Parathyroid adenoma (tissue), 2 donors: ENCODE results near the gene CDC42BPA.

Experiments used
- H2AFZ ChIP-seq: fragments of 300-600 bp; sonication (generic); one replicate; pipeline ENCODE4 v1.7.0; 2017; ENCODE audit warnings: antibody characterized with exemption, mild to moderate bottlenecking
- H3K27ac ChIP-seq: fragments of 300-600 bp; sonication (generic); one replicate; pipeline ENCODE4 v1.7.0; 2017
- H3K27me3 ChIP-seq: fragments of 300-600 bp; sonication (generic); one replicate; pipeline ENCODE4 v1.7.0; 2017; ENCODE audit warnings: low read length; ENCODE audit not compliant: control insufficient read depth, insufficient read depth
- H3K36me3 ChIP-seq: fragments of 300-600 bp; sonication (generic); one replicate; pipeline ENCODE4 v1.7.0; 2017; ENCODE audit warnings: low read length; ENCODE audit not compliant: control insufficient read depth, insufficient read depth
- H3K4me1 ChIP-seq: fragments of 300-600 bp; sonication (generic); one replicate; pipeline ENCODE4 v1.7.0; 2017; ENCODE audit warnings: control low read depth
- H3K4me2 ChIP-seq: fragments of 300-600 bp; sonication (generic); one replicate; pipeline ENCODE4 v1.7.0; 2017; ENCODE audit warnings: low read length
- H3K4me3 ChIP-seq: fragments of 300-600 bp; sonication (generic); one replicate; pipeline ENCODE4 v1.7.0; 2017; ENCODE audit warnings: low read depth, low read length
- H3K79me2 ChIP-seq: fragments of 300-600 bp; sonication (generic); one replicate; pipeline ENCODE4 v1.7.0; 2017; ENCODE audit warnings: control low read depth
- H3K9ac ChIP-seq: fragments of 300-600 bp; sonication (generic); one replicate; pipeline ENCODE4 v1.7.0; 2017; ENCODE audit warnings: mild to moderate bottlenecking
- H3K9me3 ChIP-seq: fragments of 300-600 bp; sonication (generic); one replicate; pipeline ENCODE4 v1.7.0; 2017; ENCODE audit warnings: low read length; ENCODE audit not compliant: control insufficient read depth
- CTCF ChIP-seq: fragments of 300-600 bp; sonication (generic); IDR thresholded peaks from one replicate; pipeline ENCODE4 v1.7.0; 2017; ENCODE audit warnings: antibody characterized with exemption, mild to moderate bottlenecking
- donor health status: primary hyperparathyroidism.

The CDC42BPA gene

GRCh38 chr1:227253065-227253464, 65.2 kb downstream of the CDC42BPA start:
- Histone ChIP-seq H3K4me1 (no peaks in the 10 kb centered on the region), H3K4me3 (no peak overlapping the region)
- TF ChIP-seq CTCF, result no peak

GRCh38 chr1:227245613-227246320, 72.5 kb downstream of the CDC42BPA start:
- H3K27me3 ChIP-seq, result no peaks in the 10 kb centered on the region
- no peak overlapping the region for H3K4me3 ChIP-seq
- H3K4me2 ChIP-seq, result no peak overlapping the region
- H3K9ac ChIP-seq, result no peak overlapping the region
- peaks cover 15% of the 10 kb centered on the region for H3K79me2 ChIP-seq
- H3K4me1 ChIP-seq, result no peaks in the 10 kb centered on the region
- no peak overlapping the region for H2AFZ ChIP-seq
- no peak for TF ChIP-seq CTCF
- no peak overlapping the region for H3K27ac ChIP-seq
- H3K36me3 ChIP-seq, result no peaks in the 10 kb centered on the region
- no peaks in the 10 kb centered on the region for H3K9me3 ChIP-seq

More at GRCh38 chr1:227253065-227253464, 65.2 kb downstream of the CDC42BPA start:
- Histone ChIP-seq H3K4me2 (no peak overlapping the region), H3K36me3 (no peaks in the 10 kb centered on the region), H3K27ac (no peak overlapping the region), H3K27me3 (no peaks in the 10 kb centered on the region), H3K79me2 (peaks cover 5% of the 10 kb centered on the region), H3K9ac (no peak overlapping the region), H3K9me3 (no peaks in the 10 kb centered on the region), H2AFZ (no peak overlapping the region)

GRCh38 chr1:227244339-227245118, 73.8 kb downstream of the CDC42BPA start:
- Histone ChIP-seq H3K4me2 (no peak overlapping the region), H3K27ac (no peak overlapping the region), H3K27me3 (no peaks in the 10 kb centered on the region), H3K79me2 (peaks cover 15% of the 10 kb centered on the region), H3K9me3 (no peaks in the 10 kb centered on the region), H3K4me1 (peaks cover 2% of the 10 kb centered on the region), H3K4me3 (no peak overlapping the region), H3K36me3 (no peaks in the 10 kb centered on the region), H2AFZ (no peak overlapping the region), H3K9ac (no peak overlapping the region)
- no peak for TF ChIP-seq CTCF

- Histone ChIP-seq H3K9me3 (no peaks in the 10 kb centered on the region), H3K4me2 (no peak overlapping the region), H3K27ac (no peak overlapping the region), H3K4me1 (peaks cover 2% of the 10 kb centered on the region), H3K36me3 (no peaks in the 10 kb centered on the region), H3K27me3 (no peaks in the 10 kb centered on the region), H3K9ac (no peak overlapping the region), H2AFZ (no peak overlapping the region), H3K4me3 (no peak overlapping the region), H3K79me2 (peaks cover 11% of the 10 kb centered on the region)
- TF ChIP-seq CTCF, result no peak
Observed at GRCh38 chr1:227242811-227243682, 75.2 kb downstream of the CDC42BPA start.
